GM12878 (cell line): ENCODE results near the gene ICE2. TPM values are rescaled to one million over a fixed set of nuclear protein-coding genes. Genes with fewer than 3 reads are reported as not detected.

Experiments used
- ATAC-seq: fragments of 200-7000 bp; cut with Tn5 transposase; 3 replicates; pipeline ENCODE4 v1.9.1; 2020; ENCODE audit warnings: mild to moderate bottlenecking, moderate library complexity
- BruUV-seq: library from RNA; stranded (reverse); fragments of 400-500 nt; replicated peaks from 2 replicates; lab custom pipeline; 2021; lab: Mats Ljungman, UMichigan
- CTCF ChIA-PET: fragments of 300-600 bp; sonication (Branson Sonifier 250); formaldehyde crosslinking; extraction: SDS; loops from one replicate; lab custom pipeline; 2021; ENCODE audit warnings: inconsistent platforms; lab: Yijun Ruan, JAX
- POLR2A ChIA-PET: fragments of 350-600 bp; formaldehyde crosslinking; extraction: SDS; loops from one replicate; lab custom pipeline; 2021; ENCODE audit warnings: inconsistent platforms; lab: Charles Lee
- RAD21 ChIA-PET: fragments of 300-600 bp; sonication (Branson Sonifier 250); formaldehyde crosslinking; loops from one replicate; lab custom pipeline; 2023; ENCODE audit warnings: antibody characterized with exemption; ENCODE audit not compliant: unreplicated experiment; lab: Charles Lee
- SMC1A ChIA-PET: fragments of 300-600 bp; sonication (Branson Sonifier 250); formaldehyde crosslinking; loops from one replicate; lab custom pipeline; 2023; ENCODE audit not compliant: unreplicated experiment, uncharacterized antibody; lab: Charles Lee
- DNase-seq: peaks from one replicate; pipeline ENCODE4 v3.0.0-alpha.2; 2011; ENCODE audit warnings: low read depth, low spot score
- FAIRE-seq: peaks from 3 replicates; lab custom pipeline; 2011; peaks lifted over from hg19 to GRCh38; lab: Jason Lieb, UNC
- H2AFZ ChIP-seq: 2 replicates; pipeline ENCODE4 v1.6.0; 2011; ENCODE audit warnings: low read depth, low read length, control low read depth; ENCODE audit not compliant: control insufficient read depth
- H3K27ac ChIP-seq: 2 replicates; pipeline ENCODE4 v1.5.1; 2011; ENCODE audit warnings: control low read depth; ENCODE audit not compliant: control insufficient read depth, insufficient read depth
- H3K27me3 ChIP-seq, 2 experiments: replicated peaks in 1 of 2; 2 replicates each; pipeline versions ENCODE4 v1.6.0 to v1.6.1; 2011; ENCODE audit warnings: low read length in 1 of 2; ENCODE audit not compliant: control insufficient read depth in 2 of 2, insufficient read depth in 2 of 2
- H3K36me3 ChIP-seq, 2 experiments: 2 replicates each; pipeline ENCODE4 v1.5.1; 2011; ENCODE audit warnings: low read length in 1 of 2; ENCODE audit not compliant: control insufficient read depth in 2 of 2, insufficient read depth in 2 of 2
- H3K4me1 ChIP-seq: 2 replicates; pipeline ENCODE4 v1.6.1; 2011; ENCODE audit warnings: mild to moderate bottlenecking, low read length, moderate library complexity, mixed read lengths; ENCODE audit not compliant: control insufficient read depth, insufficient read depth
- H3K4me2 ChIP-seq: 2 replicates; pipeline ENCODE4 v1.6.0; 2011; ENCODE audit warnings: control low read depth; ENCODE audit not compliant: control insufficient read depth, insufficient read depth
- H3K4me3 ChIP-seq: fragments of 200-600 bp; sonication (generic); 2 replicates; pipeline ENCODE4 v1.5.1; 2016
- H3K79me2 ChIP-seq: 2 replicates; pipeline ENCODE4 v1.6.0; 2011; ENCODE audit warnings: low read length; ENCODE audit not compliant: control insufficient read depth, insufficient read depth
- H3K9ac ChIP-seq: 2 replicates; pipeline ENCODE4 v1.8.0; 2011; ENCODE audit warnings: low read length, control low read depth, mixed read lengths; ENCODE audit not compliant: control insufficient read depth, insufficient read depth
- H3K9me3 ChIP-seq: replicated peaks from 3 replicates; pipeline ENCODE4 v1.5.1; 2011; ENCODE audit warnings: mild to moderate bottlenecking, low read length; ENCODE audit not compliant: control insufficient read depth, insufficient read depth
- H4K20me1 ChIP-seq: 2 replicates; pipeline ENCODE4 v1.6.0; 2011; ENCODE audit not compliant: control insufficient read depth, insufficient read depth
- CBX5 ChIP-seq: sonication (generic); IDR thresholded peaks from 2 replicates; pipeline ENCODE4 v1.6.1; 2016; ENCODE audit warnings: low read depth, moderate library complexity, mild to moderate bottlenecking, inconsistent platforms
- EED ChIP-seq: sonication (generic); IDR thresholded peaks from 2 replicates; pipeline ENCODE4 v1.6.1; 2016; ENCODE audit warnings: antibody characterized with exemption, low read depth
- HCFC1 ChIP-seq: fragments of 150-350 bp; IDR thresholded peaks from 2 replicates; pipeline ENCODE4 v1.6.1; 2014; ENCODE audit warnings: low read length
- MEF2A ChIP-seq: IDR thresholded peaks from 2 replicates; pipeline ENCODE4 v1.6.1; 2011; ENCODE audit warnings: low read depth, mild to moderate bottlenecking, low read length, moderate library complexity; ENCODE audit not compliant: insufficient read depth
- MTA2 ChIP-seq: fragments of 450-650 bp; IDR thresholded peaks from 2 replicates; pipeline ENCODE4 v1.6.1; 2016; ENCODE audit warnings: low read depth, mild to moderate bottlenecking, moderate library complexity
- MTA3 ChIP-seq: IDR thresholded peaks from 2 replicates; pipeline ENCODE4 v1.6.1; 2012; ENCODE audit warnings: low read length, inconsistent platforms, borderline replicate concordance
- PML ChIP-seq: IDR thresholded peaks from 2 replicates; pipeline ENCODE4 v1.6.1; 2012; ENCODE audit warnings: low read length, inconsistent platforms
- POLR2AphosphoS2 ChIP-seq: IDR thresholded peaks from 2 replicates; pipeline ENCODE4 v1.6.1; 2011; ENCODE audit warnings: low read depth, mild to moderate bottlenecking, low read length, improper control_type of control experiment, moderate library complexity
- POLR2AphosphoS5 ChIP-seq: IDR thresholded peaks from 2 replicates; pipeline ENCODE4 v1.6.1; 2011; ENCODE audit warnings: mild to moderate bottlenecking, low read length, inconsistent platforms
- RELB ChIP-seq: fragments of 450-650 bp; IDR thresholded peaks from 2 replicates; pipeline ENCODE4 v1.6.1; 2017; ENCODE audit warnings: low read depth, mild to moderate bottlenecking, moderate library complexity
- REST ChIP-seq: IDR thresholded peaks from 2 replicates; pipeline ENCODE4 v1.6.1; 2012; ENCODE audit warnings: mild to moderate bottlenecking, low read depth, low read length
- SMC3 ChIP-seq: IDR thresholded peaks from 2 replicates; pipeline ENCODE4 v1.6.1; 2011; ENCODE audit warnings: low read length, improper control_type of control experiment, borderline replicate concordance
- SRF ChIP-seq, 2 experiments: IDR thresholded peaks; 2 replicates each; pipeline ENCODE4 v1.6.1; 2011; ENCODE audit warnings: low read depth in 2 of 2, low read length in 2 of 2, mild to moderate bottlenecking in 1 of 2, moderate library complexity in 1 of 2
- USF1 ChIP-seq: IDR thresholded peaks from 2 replicates; pipeline ENCODE4 v1.6.1; 2011; ENCODE audit warnings: borderline replicate concordance, low read depth, mild to moderate bottlenecking, moderate library complexity, mixed read lengths, low read length; ENCODE audit not compliant: insufficient read depth; ENCODE audit errors: extremely low read length
- ZNF384 ChIP-seq: IDR thresholded peaks from 2 replicates; pipeline ENCODE4 v1.6.1; 2012; ENCODE audit warnings: low read depth, mild to moderate bottlenecking, low read length, improper control_type of control experiment, borderline replicate concordance
- ZSCAN29 ChIP-seq: fragments of 450-650 bp; IDR thresholded peaks from 2 replicates; pipeline ENCODE4 v1.6.1; 2017; ENCODE audit warnings: mild to moderate bottlenecking, moderate library complexity
- WGBS: methylation state at CpG from one replicate; pipeline ENCODE4 v1.1.6; 2016; ENCODE audit warnings: low lambda C conversion rate; ENCODE audit not compliant: insufficient replicate concordance, insufficient coverage; ENCODE audit errors: missing lambda C conversion rate; 5-methylcytosine and 5-hydroxymethylcytosine counted together
- in situ Hi-C: fragments of 300-500 bp; cut with MboI; formaldehyde crosslinking; loops from 9 replicates; pipeline ENCODE4 v1.14.3; 2018; ENCODE audit warnings: mixed read lengths
- intact Hi-C: fragments of 100-400 bp; cut with micrococcal nuclease; formaldehyde crosslinking; loops from one replicate; pipeline ENCODE4 v1.14.2; 2022; ENCODE audit not compliant: unreplicated experiment
- polyA plus RNA-seq, 11 experiments: library from polyadenylated mRNA; depleted of rRNA in 4 of 11; unstranded in 6 of 11; stranded (reverse) in 5 of 11; fragments of >200 nt; fragmentation: Nextera tagmentation in 4 of 11; fragmentation: Illumina TruSeq in 1 of 11; extraction: Ambion mirVana in 4 of 11; extraction: Trizol in 1 of 11; gene quantifications; 1 replicate in 1 of 11; 2 replicates in 10 of 11; pipeline versions ENCODE4 v1.2.1 to v1.2.3, GENCODE V29; 2011 to 2016; ENCODE audit warnings: inconsistent platforms in 2 of 11, missing spikeins in 2 of 11, low read depth in 1 of 11
- total RNA-seq, 4 experiments: library from RNA; depleted of rRNA in 3 of 4; stranded (reverse); fragments of >200 nt in 3 of 4; fragmentation: Illumina TruSeq in 1 of 4; extraction: Trizol in 1 of 4; gene quantifications; 2 replicates each; pipeline versions ENCODE4 v1.2.1 to v1.2.3, GENCODE V29; 2013 to 2021

Gene ICE2
- total and polyA plus RNA-seq, 10 of the 15 experiments (the other 5 are each of a cell fraction or from before 2014, with no cell fraction given), result 14.2 to 62.0 (median 44.9) TPM

- TF ChIP-seq EED (no peak), PML (no peak), SRF (IDR thresholded peaks at IDR 0.05; ENCODE audit: low read depth in 2 of 2, low read length in 2 of 2) (no peak), ZSCAN29 (0 out of 2 replicates have a peak, but pooled peaks have one; percentile 12), POLR2AphosphoS2 (no peak), ZNF384 (no peak), USF1 (no peak), SMC3 (peak; percentile 80), MTA3 (no peak)
- TF ChIP-seq, all 136 proteins: peak for 18
Observed at GRCh38 chr15:60507596-60508424, 28.9 kb upstream of the ICE2 start (continued).

- Histone ChIP-seq H3K4me2 (no peak overlapping the region), H3K27ac (no peak overlapping the region), H4K20me1 (no peaks in the 10 kb centered on the region), H3K4me1 (no peaks in the 10 kb centered on the region), H3K9me3 (no peaks in the 10 kb centered on the region), H3K9ac (no peak overlapping the region), H3K79me2 (no peaks in the 10 kb centered on the region), H3K36me3 (peaks cover 0 to 30% of the 10 kb centered on the region in 2 experiments; a peak in 3 of 4 replicates), H3K27me3 (no peaks in the 10 kb centered on the region), H2AFZ (no peak overlapping the region), H3K4me3 (no peak overlapping the region)
- no peak for DNase-seq
- ATAC-seq, result no peak
- in situ Hi-C loops (no loop called here), intact Hi-C loops (no loop called here)
- over 99% methylated on average over 6 of the region's 6 CpGs for WGBS
- SMC1A ChIA-PET, result interaction anchor here (0.8 to 2.4 kb wide), 5 partner anchors 8 to 420 kb away, joined by 3 to 6 read pairs (median 5); no protein-coding TSS in a partner anchor
- no TSS peak for BruUV-seq
- RAD21 ChIA-PET, result no interaction called here
- no peak for FAIRE-seq
- POLR2A ChIA-PET, result interaction anchor here (1.0 to 1.3 kb wide), 2 partner anchors 15 to 24 kb away, joined by 3 read pairs; no protein-coding TSS in a partner anchor
- CTCF ChIA-PET, result interaction anchor here (1.0 to 17.5 kb wide), 5 partner anchors 10 to 138 kb away, joined by 4 to 222 read pairs (median 7); no protein-coding TSS in a partner anchor
- TF ChIP-seq SRF (IDR thresholded peaks at IDR 0.05; ENCODE audit: low read depth in 2 of 2, low read length in 2 of 2), result no peak
- TF ChIP-seq REST, result no peak
- TF ChIP-seq MTA2, result no peak
- no peak for TF ChIP-seq POLR2AphosphoS5
- no peak for TF ChIP-seq RELB
- TF ChIP-seq CBX5, result no peak
- no peak for TF ChIP-seq HCFC1
- TF ChIP-seq ZNF384, result no peak
- TF ChIP-seq MEF2A, result no peak
Observed at GRCh38 chr15:60496853-60497252, 17.9 kb upstream of the ICE2 start.
